ENCODE data around the gene KLHDC3. TPM values are rescaled to one million over a fixed set of nuclear protein-coding genes. Genes with fewer than 3 reads are reported as not detected.
A peak's percentile ranks its signal among the peaks of the same experiment; 100 is the strongest.

KLHDC3 gene
- total and polyA plus RNA-seq, 10 of the 15 experiments (the other 5 are each of a cell fraction or from before 2014, with no cell fraction given) = 2.4 to 102 (median 55.4) TPM

GRCh38 chr6:43013843-43014433, at the start of gene KLHDC3, which contains the start of gene MEA1 (continued):
- peak; percentile 93 for TF ChIP-seq HDGF (IDR thresholded peaks at IDR 0.05)
- no peak for TF ChIP-seq LARP7 (IDR thresholded peaks at IDR 0.05)
- no peak for TF ChIP-seq YBX1 (IDR thresholded peaks at IDR 0.05)
- TF ChIP-seq POLR2AphosphoS2 (IDR thresholded peaks at IDR 0.05; ENCODE audit: low read depth, low read length) = peak; percentile 41; the same call in 1 of the 2 replicates
- peak; percentile 88 for TF ChIP-seq MXI1 (IDR thresholded peaks at IDR 0.05; ENCODE audit: low read depth, low read length)
- peak; percentile 88 for TF ChIP-seq SIX5 (IDR thresholded peaks at IDR 0.05; ENCODE audit: low read depth, low read length, severe bottlenecking)
- no peak for TF ChIP-seq RAD21 (IDR thresholded peaks at IDR 0.05; ENCODE audit: insufficient read depth, low read depth, low read length)
- no peak for TF ChIP-seq SUZ12 (IDR thresholded peaks at IDR 0.05; ENCODE audit: unreplicated experiment)
- TF ChIP-seq BHLHE40 (IDR thresholded peaks at IDR 0.05; ENCODE audit: borderline replicate concordance in 1 of 2, low read depth in 2 of 2, low read length in 1 of 2) = peak; percentile 99
- TF ChIP-seq IRF3 (IDR thresholded peaks at IDR 0.05) = no peak
- no peak for TF ChIP-seq SMARCA5 (IDR thresholded peaks at IDR 0.05)
- peak; percentile 57 for TF ChIP-seq NRF1 (conservative IDR thresholded peaks at IDR 0.05; ENCODE audit: low read depth, low read length)
- TF ChIP-seq KAT2A (conservative IDR thresholded peaks at IDR 0.05; ENCODE audit: control insufficient read depth, low read depth, low read length) = no peak
- no peak for TF ChIP-seq ASH2L (IDR thresholded peaks at IDR 0.05; ENCODE audit: borderline replicate concordance, low read depth)
- peak; percentile 90 for TF ChIP-seq CREB1 (IDR thresholded peaks at IDR 0.05; ENCODE audit: low read depth)
- no peak for TF ChIP-seq IKZF2 (IDR thresholded peaks at IDR 0.05)
- TF ChIP-seq TAF1 (IDR thresholded peaks at IDR 0.05; ENCODE audit: borderline replicate concordance, low read depth, low read length) = no peak; the same call in 1 of the 2 replicates
- no peak for TF ChIP-seq PML (IDR thresholded peaks at IDR 0.05; ENCODE audit: low read length)
- no peak for TF ChIP-seq GATAD2B (conservative IDR thresholded peaks at IDR 0.05; ENCODE audit: low read depth)
- no peak for TF ChIP-seq FOXM1 (IDR thresholded peaks at IDR 0.05; ENCODE audit: low read depth, low read length)
- TF ChIP-seq CHD4 (IDR thresholded peaks at IDR 0.05) = no peak
- TF ChIP-seq YY1 (IDR thresholded peaks at IDR 0.05; ENCODE audit: low read depth, low read length) = 0 out of 2 replicates have a peak, but pooled peaks have one; percentile 49
- peak; percentile 82 for TF ChIP-seq POLR2A (IDR thresholded peaks at IDR 0.05; ENCODE audit: low read depth, low read length)
- peak; percentile 46; the same call in 1 of the 2 replicates for TF ChIP-seq TARDBP (IDR thresholded peaks at IDR 0.05; ENCODE audit: borderline replicate concordance)
- TF ChIP-seq, protein P1, sequence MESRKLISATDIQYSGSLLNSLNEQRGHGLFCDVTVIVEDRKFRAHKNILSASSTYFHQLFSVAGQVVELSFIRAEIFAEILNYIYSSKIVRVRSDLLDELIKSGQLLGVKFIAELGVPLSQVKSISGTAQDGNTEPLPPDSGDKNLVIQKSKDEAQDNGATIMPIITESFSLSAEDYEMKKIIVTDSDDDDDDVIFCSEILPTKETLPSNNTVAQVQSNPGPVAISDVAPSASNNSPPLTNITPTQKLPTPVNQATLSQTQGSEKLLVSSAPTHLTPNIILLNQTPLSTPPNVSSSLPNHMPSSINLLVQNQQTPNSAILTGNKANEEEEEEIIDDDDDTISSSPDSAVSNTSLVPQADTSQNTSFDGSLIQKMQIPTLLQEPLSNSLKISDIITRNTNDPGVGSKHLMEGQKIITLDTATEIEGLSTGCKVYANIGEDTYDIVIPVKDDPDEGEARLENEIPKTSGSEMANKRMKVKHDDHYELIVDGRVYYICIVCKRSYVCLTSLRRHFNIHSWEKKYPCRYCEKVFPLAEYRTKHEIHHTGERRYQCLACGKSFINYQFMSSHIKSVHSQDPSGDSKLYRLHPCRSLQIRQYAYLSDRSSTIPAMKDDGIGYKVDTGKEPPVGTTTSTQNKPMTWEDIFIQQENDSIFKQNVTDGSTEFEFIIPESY (IDR thresholded peaks at IDR 0.05) = no peak
- TF ChIP-seq, protein P2, sequence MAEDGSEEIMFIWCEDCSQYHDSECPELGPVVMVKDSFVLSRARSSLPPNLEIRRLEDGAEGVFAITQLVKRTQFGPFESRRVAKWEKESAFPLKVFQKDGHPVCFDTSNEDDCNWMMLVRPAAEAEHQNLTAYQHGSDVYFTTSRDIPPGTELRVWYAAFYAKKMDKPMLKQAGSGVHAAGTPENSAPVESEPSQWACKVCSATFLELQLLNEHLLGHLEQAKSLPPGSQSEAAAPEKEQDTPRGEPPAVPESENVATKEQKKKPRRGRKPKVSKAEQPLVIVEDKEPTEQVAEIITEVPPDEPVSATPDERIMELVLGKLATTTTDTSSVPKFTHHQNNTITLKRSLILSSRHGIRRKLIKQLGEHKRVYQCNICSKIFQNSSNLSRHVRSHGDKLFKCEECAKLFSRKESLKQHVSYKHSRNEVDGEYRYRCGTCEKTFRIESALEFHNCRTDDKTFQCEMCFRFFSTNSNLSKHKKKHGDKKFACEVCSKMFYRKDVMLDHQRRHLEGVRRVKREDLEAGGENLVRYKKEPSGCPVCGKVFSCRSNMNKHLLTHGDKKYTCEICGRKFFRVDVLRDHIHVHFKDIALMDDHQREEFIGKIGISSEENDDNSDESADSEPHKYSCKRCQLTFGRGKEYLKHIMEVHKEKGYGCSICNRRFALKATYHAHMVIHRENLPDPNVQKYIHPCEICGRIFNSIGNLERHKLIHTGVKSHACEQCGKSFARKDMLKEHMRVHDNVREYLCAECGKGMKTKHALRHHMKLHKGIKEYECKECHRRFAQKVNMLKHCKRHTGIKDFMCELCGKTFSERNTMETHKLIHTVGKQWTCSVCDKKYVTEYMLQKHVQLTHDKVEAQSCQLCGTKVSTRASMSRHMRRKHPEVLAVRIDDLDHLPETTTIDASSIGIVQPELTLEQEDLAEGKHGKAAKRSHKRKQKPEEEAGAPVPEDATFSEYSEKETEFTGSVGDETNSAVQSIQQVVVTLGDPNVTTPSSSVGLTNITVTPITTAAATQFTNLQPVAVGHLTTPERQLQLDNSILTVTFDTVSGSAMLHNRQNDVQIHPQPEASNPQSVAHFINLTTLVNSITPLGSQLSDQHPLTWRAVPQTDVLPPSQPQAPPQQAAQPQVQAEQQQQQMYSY (CRISPR knock-in tag; IDR thresholded peaks at IDR 0.05) = no peak
- peak; percentile 30 for TF ChIP-seq KLF5 (IDR thresholded peaks at IDR 0.05; ENCODE audit: partially characterized antibody)

All from GM12878 (cell line).